NCI-H1417 treated with DMSO at 0.1 percent for 48 hours (cell line): ENCODE results near the gene CIB4.

Experiments used
- DNase-seq: peaks from one replicate; lab custom pipeline; 2025; lab: John Stamatoyannopoulos, UW

The CIB4 gene

DNA sequence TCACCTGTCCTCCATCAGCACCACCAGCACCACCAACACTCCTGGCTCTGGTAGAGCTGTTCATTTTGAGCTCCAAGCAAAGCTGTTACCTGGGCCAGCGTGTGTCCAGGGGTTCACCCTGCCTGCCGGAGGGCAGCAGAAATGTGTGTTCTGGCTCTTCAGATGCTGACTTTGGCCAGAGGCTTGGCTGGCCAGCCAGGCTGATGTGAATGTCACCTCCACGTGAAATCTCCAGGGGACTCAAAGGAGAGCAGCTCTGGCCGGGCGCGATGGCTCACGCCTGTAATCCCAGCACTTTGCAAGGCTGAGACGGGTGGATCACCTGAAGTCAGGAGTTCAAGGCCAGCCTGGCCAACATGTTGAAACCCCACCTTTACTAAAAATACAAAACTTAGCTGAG is 33.5 kb downstream of the CIB4 start:
- no peak for DNase-seq

GRCh38 chr2:26606847-26607190 is 34.3 kb downstream of the CIB4 start:
- DNase-seq = no peak

- no peak for DNase-seq
These were observed 34.9 kb downstream of the CIB4 start for GRCh38 chr2:26605999-26606846.

DNA sequence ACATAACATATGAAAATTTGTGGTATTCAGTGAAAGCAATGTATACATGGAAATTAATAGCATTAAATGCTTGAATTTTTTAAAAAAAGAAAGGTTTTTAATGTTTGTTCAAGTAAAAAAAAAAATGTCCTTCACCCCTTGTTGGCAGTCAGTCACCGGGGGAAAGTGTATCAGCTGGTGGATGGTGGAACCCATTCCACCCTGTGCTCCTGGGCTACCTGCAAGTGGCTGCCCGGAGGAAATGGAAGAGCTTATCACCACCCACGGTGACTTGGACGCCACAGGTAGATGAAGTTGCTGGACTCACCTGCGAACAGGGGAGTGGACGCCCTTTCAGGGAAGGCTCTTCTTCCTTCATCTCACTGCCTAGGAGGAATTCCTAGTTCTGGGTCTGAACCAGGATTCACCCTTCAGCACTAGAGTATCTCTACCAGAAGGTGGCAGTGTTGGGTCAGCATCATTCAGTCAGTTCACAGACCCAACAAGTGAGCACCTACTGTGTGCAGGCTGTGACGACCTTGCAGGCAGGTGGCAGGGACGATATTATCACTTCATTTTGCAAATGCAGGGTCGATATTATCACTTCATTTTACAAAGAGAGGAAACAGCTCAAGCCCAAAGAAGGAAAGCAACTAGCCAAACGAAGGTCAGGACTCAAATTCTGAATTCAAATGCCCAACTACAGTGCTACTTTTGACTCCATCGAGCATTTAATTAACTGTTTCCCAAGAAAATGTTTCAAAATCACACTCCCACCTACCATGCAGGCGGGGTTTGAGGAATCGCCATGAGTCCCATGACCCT is 35.8 kb downstream of the CIB4 start:
- DNase-seq = no peak

GRCh38 chr2:26602575-26602974 is 38.6 kb downstream of the CIB4 start:
- DNase-seq = no peak

- no peak for DNase-seq
These were observed 41.8 kb downstream of the CIB4 start for GRCh38 chr2:26599387-26599786.

GRCh38 chr2:26598996-26599373 is 42.2 kb downstream of the CIB4 start:
- no peak for DNase-seq

GRCh38 chr2:26598336-26598995 is 42.7 kb downstream of the CIB4 start:
- no peak for DNase-seq

GRCh38 chr2:26597197-26597596 is 44.0 kb downstream of the CIB4 start:
- no peak for DNase-seq

DNA sequence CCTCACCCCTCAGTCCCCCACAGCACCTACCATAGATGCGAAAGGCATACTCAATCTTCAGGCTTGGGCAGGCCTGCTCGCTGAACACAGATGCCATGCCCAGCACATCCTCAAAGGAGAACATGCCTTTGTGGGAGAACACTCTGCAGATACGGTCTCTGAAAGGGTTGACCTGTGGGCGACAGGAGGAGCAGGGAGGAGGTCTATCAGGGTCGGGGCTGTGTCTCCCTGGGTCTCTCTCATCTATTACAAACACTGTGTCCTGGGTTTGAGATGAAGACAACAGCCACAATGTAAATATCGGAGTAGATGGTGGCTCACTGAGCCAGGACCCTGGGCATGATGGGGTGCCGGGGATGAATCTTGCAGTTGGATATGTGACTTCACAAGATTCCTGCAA is 46.0 kb downstream of the CIB4 start:
- DNase-seq = no peak

- DNase-seq = no peak
These were observed 49.3 kb downstream of the CIB4 start for GRCh38 chr2:26591619-26592505.

DNA sequence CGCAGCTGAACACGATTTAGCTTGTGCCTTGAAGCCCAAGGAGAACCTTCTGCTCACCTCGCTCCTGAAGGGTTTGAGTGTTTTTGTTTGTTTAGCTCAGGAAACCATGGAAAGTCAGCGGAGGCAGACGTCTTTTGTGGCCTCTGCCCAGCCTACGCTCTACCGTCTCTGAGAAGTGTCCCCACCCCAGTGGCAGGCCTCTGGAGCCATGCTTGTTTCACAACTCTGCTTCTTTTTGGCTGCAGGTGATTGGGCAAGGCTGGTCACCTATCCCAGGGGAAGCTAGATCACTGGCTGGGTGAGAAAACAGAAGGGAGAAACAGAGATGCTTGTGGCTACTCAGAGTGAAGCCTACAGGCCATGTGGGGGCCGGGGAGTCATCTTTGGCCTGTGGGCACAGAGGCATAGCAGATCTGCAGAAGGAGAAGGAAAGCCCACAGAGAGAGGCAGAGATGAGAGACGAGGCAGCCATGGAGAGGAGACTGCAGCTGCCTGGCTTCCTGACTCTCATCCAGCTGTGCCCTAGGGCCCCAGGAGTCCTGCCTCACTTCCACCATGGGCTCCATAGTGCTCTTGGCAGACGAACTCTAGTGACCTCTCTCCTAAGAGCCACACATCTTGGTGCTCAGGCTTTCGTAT is 50.1 kb downstream of the CIB4 start:
- no peak for DNase-seq

DNA sequence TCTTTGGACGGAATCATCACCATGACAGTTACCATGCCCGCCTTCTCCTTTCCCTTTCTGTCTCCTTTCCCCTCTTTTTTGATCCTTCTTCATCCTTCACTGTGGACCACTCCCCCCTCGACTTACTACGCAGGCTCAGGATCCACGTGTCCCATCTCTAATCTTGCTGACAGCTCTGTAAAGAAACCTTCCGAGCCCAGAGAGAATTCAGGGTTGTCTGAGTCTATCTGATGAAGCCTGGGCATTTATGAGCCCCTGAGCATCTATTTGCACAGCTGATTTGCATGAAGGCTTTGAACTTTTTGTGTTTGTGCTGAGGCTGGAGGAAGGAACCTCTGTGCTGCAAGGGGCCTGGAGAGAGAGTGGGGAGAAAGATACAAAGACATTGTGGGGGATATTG is 50.7 kb downstream of the CIB4 start:
- no peak for DNase-seq

DNA sequence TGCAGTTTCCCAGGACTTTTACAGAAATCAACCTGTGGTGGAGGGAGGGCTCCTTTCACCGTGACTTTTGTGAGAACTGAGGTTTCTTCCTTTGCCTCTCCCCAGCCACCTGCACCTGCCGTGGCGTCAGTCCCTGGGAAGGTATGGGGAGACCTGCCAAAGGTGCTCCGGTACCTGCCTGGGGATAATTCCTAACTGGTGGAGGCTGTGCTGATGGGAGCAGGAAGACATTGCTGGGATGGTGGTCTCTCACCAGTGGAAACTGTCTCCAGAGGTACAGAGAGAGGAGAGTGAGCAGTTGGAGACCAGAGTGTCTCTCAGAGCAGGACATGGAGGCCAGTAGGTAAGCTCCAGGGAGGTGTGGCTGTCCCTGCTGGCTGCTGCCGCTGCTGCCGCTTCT is 52.6 kb downstream of the CIB4 start:
- no peak for DNase-seq

DNA sequence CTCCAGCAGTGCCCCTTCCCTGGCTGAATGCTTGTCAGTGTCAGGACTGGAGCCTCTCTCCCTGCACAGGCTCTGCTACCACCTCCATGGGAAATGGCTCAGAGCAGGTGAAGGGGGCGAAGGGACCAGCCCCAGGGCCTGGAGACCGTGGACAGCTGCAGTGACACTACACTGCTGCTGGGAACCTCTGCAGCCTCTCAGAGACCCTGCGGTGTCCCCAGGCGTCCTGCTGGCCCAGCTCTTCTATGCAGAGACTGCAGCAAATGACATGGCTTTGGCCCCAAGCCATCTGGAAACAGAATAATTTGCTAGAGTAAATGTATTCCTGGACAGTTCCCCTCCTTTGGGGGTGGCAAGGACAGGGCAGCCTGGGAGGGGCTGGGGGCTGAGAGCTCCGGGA is 53.2 kb downstream of the CIB4 start:
- DNase-seq = no peak

DNA sequence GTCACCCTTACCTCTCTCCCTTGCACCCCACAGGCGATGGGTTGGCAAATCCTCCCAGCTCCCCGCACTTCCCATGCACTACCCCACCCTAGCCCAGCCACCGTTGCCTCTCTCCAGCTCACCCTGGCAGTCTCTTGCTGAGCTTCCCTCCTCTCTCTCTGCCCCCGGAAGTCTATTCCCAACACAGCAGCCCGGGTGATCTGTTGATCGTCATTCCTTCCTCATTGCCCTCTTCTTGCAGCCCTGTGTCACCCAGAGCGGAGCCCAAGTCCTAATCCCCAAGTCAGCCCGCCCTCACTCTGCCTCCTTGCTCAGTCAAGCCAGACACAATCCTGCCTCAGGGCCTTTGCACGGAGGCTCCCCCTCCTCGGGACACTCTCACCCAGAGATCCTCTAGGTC is 55.2 kb downstream of the CIB4 start:
- no peak for DNase-seq

DNA sequence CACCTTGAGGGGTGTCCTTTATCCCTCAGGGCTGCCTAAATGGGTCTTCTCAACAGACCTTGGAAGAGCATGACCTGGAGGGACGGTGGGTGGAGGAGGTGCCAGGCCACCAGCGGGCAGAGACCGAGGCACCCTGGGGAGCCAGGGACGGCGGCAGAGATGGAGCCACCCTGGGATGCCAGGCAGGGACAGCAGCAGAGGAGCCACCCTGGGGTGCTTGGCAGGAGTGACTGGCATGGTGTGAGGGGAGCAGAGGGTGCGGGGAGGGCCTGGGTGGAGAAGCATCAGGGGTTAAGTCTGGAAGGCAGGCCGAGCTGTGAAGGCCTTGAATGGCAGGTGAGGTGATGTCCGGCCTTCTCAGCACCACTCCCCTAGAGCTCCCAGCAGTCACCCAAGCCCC is 56.1 kb downstream of the CIB4 start:
- no peak for DNase-seq

GRCh38 chr2:26584656-26585055 is 56.5 kb downstream of the CIB4 start:
- DNase-seq = no peak

GRCh38 chr2:26584191-26584590 is 57.0 kb downstream of the CIB4 start:
- no peak for DNase-seq

DNA sequence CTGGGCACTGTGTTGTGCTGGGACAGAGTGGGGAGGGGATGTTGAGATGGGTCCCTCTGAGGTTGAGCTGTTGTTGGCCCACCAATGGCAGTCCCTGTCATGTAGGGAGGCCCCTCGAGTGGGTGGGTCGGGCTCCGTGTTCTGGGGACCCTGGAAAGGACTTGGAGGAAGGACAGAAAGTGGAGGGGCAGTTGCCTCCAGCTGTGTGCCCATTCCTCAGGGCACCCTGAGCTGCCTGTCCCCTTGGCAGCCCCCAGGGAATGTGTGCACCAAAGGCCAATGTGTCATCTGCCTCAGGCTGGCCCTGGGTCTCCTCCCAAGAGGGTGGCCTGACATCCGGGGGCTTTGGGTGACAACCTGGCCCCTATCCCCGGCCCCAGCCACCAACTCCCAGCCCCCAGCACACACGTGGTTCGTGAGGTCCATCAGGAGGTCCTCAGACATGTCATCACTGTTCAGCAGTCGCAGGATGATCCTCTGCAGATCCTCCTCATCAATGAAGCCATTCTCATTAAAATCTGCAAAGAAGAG is 57.7 kb downstream of the CIB4 start:
- no peak for DNase-seq

DNA sequence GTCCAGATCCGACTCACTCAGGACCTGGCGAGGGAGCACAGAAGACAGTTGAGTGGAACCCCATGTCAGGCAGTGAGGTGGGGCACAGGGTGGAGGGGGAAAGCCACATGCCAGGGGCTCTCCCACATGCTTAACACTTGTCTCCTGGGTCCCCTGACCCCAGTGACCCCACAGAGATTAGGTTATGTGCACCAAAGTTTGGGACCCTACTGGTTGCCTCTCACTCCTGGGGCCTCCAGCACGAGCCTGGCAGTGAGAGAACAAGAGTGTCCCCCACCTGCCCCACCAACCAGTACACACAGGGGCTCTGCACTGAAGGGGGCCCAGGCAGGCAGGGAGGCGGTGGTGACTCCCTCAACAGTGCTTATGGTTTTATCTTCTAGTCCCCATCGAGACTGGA is 58.3 kb downstream of the CIB4 start:
- DNase-seq = no peak
